Endodermal cell (in vitro differentiated cells): ENCODE data around the gene FBXL3. TPM values are rescaled to one million over a fixed set of nuclear protein-coding genes. Genes with fewer than 3 reads are reported as not detected.

Source experiments
- DNase-seq: peaks from one replicate; pipeline ENCODE4 v3.0.0-alpha.2; 2017
- H3K27ac ChIP-seq: 2 replicates; pipeline ENCODE4 v1.5.1; 2013; ENCODE audit warnings: mild to moderate bottlenecking, low read depth, low read length, moderate library complexity
- H3K27me3 ChIP-seq: 2 replicates; pipeline ENCODE4 v1.6.1; 2013; ENCODE audit warnings: mild to moderate bottlenecking, low read length, moderate library complexity; ENCODE audit not compliant: insufficient read depth, control insufficient read depth, poor library complexity, severe bottlenecking
- H3K36me3 ChIP-seq: 2 replicates; pipeline ENCODE4 v1.7.0; 2013; ENCODE audit warnings: mild to moderate bottlenecking, low read length, moderate library complexity; ENCODE audit not compliant: control insufficient read depth, insufficient read depth
- H3K4me1 ChIP-seq: one replicate; pipeline ENCODE4 v1.7.0; 2013; ENCODE audit warnings: low read length; ENCODE audit not compliant: control insufficient read depth, insufficient read depth
- H3K4me3 ChIP-seq: 2 replicates; pipeline ENCODE4 v1.5.1; 2013; ENCODE audit warnings: mild to moderate bottlenecking, low read length, moderate library complexity
- H3K9ac ChIP-seq: 2 replicates; pipeline ENCODE4 v1.6.1; 2013; ENCODE audit warnings: mild to moderate bottlenecking, low read length, moderate library complexity; ENCODE audit not compliant: poor library complexity, severe bottlenecking; ENCODE audit errors: extremely low read depth
- H3K9me3 ChIP-seq: 2 replicates; pipeline ENCODE4 v1.6.1; 2013; ENCODE audit warnings: mild to moderate bottlenecking, low read length, moderate library complexity; ENCODE audit not compliant: control insufficient read depth
- H3K27ac Mint-ChIP-seq: 2 replicates; pipeline ENCODE4 v1.8.0; 2020; ENCODE audit warnings: mixed read lengths
- H3K27me3 Mint-ChIP-seq: 2 replicates; pipeline ENCODE4 v1.8.0; 2021; ENCODE audit warnings: mild to moderate bottlenecking, mixed read lengths; ENCODE audit not compliant: insufficient read depth
- H3K36me3 Mint-ChIP-seq: 2 replicates; pipeline ENCODE4 v1.8.0; 2020; ENCODE audit warnings: low read depth, mixed read lengths
- H3K4me1 Mint-ChIP-seq: 2 replicates; pipeline ENCODE4 v1.8.0; 2020; ENCODE audit warnings: mixed read lengths
- H3K4me3 Mint-ChIP-seq: 2 replicates; pipeline ENCODE4 v1.8.0; 2020; ENCODE audit warnings: mild to moderate bottlenecking, moderate library complexity, mixed read lengths
- H3K9me3 Mint-ChIP-seq: 2 replicates; pipeline ENCODE4 v1.8.0; 2020; ENCODE audit warnings: mild to moderate bottlenecking, mixed read lengths
- WGBS, 2 experiments: methylation state at CpG; one replicate each; pipeline versions ENCODE4 v1.1.5 to v1.1.7; 2013; ENCODE audit warnings: missing lambda C conversion rate in 2 of 2, mixed read lengths in 1 of 2; ENCODE audit not compliant: insufficient coverage in 1 of 2, insufficient read length in 1 of 2; 5-methylcytosine and 5-hydroxymethylcytosine counted together
- total RNA-seq, 2 donors: library from RNA; stranded (reverse); fragmentation: NEBNext Ultra II Directional in 1 of 2; extraction: Animal tissue kit (Norgen Biotek cat#: 25700) in 1 of 2; gene quantifications; 2 replicates in 1 of 2; 3 replicates in 1 of 2; pipeline ENCODE4 v1.2.1, GENCODE V29; 2021
- TF ChIP-seq, protein P1 (sequence below): fragments of 200-600 bp; sonication (generic); conservative IDR thresholded peaks from 2 replicates; pipeline ENCODE4 v1.5.0; 2021; ENCODE audit warnings: antibody characterized with exemption, mild to moderate bottlenecking

Gene FBXL3
- total RNA-seq, 2 donors from 2014 or later: 12.7 to 14.3 TPM

DNA sequence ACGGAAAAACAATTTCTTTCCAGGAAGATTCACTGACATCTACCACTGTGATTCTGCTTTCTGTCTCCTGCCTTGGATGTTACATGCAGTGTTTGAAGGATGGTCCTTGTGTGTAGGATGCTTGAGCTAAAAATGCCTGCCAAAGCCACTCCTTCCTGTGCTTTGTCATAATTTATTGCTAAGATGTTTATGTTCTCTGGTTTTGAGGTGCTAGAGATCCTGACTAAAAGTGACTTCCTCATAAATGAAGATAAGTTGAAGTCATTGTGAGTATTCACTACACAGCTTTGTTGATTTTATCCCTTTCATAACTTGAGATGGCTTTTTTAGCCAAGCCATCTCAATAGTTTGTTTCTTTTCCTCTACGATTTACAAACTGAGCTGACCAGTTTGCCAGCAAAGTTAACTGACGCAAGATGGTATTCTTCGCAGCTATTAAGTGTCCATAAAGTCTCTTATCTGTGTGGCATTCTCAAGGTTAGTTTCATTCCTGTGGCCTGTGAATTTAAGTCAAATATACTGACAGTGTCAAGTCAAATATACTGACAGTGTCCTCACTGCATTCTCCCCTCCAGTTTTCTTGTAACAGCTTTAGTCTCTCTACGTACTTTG is 15.7 kb upstream of the FBXL3 start:
- Histone ChIP-seq H3K4me3 (no peak overlapping the region), H3K27ac (no peak overlapping the region), H3K9me3 (peaks cover 6% of the 10 kb centered on the region), H3K27me3 (no peaks in the 10 kb centered on the region), H3K9ac (no peak overlapping the region), H3K36me3 (peaks cover 6% of the 10 kb centered on the region), H3K4me1 (peaks cover 10% of the 10 kb centered on the region)
- 95 to 97% methylated on average over 5 of the region's 5 CpGs for WGBS, 2 experiments
- H3K36me3 Mint-ChIP-seq: peaks cover 7% of the 10 kb centered on the region
- no peak overlapping the region for H3K4me3 Mint-ChIP-seq
- peaks cover 24% of the 10 kb centered on the region for H3K4me1 Mint-ChIP-seq
- DNase-seq: no peak
- H3K27ac Mint-ChIP-seq: no peak overlapping the region
- H3K9me3 Mint-ChIP-seq: no peaks in the 10 kb centered on the region
- no peaks in the 10 kb centered on the region for H3K27me3 Mint-ChIP-seq
- TF ChIP-seq, protein P1, sequence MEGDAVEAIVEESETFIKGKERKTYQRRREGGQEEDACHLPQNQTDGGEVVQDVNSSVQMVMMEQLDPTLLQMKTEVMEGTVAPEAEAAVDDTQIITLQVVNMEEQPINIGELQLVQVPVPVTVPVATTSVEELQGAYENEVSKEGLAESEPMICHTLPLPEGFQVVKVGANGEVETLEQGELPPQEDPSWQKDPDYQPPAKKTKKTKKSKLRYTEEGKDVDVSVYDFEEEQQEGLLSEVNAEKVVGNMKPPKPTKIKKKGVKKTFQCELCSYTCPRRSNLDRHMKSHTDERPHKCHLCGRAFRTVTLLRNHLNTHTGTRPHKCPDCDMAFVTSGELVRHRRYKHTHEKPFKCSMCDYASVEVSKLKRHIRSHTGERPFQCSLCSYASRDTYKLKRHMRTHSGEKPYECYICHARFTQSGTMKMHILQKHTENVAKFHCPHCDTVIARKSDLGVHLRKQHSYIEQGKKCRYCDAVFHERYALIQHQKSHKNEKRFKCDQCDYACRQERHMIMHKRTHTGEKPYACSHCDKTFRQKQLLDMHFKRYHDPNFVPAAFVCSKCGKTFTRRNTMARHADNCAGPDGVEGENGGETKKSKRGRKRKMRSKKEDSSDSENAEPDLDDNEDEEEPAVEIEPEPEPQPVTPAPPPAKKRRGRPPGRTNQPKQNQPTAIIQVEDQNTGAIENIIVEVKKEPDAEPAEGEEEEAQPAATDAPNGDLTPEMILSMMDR: no peak

GRCh38 chr13:77040835-77041234 is 13.9 kb upstream of the FBXL3 start:
- H3K4me3 Mint-ChIP-seq: no peak overlapping the region
- peaks cover 12% of the 10 kb centered on the region for H3K4me1 Mint-ChIP-seq
- peaks cover 6% of the 10 kb centered on the region for H3K36me3 ChIP-seq
- H3K27me3 ChIP-seq: no peaks in the 10 kb centered on the region
- H3K4me1 ChIP-seq: no peaks in the 10 kb centered on the region
- no peaks in the 10 kb centered on the region for H3K27me3 Mint-ChIP-seq
- DNase-seq: no peak
- peaks cover 2% of the 10 kb centered on the region for H3K36me3 Mint-ChIP-seq
- H3K27ac Mint-ChIP-seq: no peak overlapping the region
- WGBS, 2 experiments: 89 to 95% methylated on average over 3 to 9 of the region's 9 CpGs
- H3K9me3 Mint-ChIP-seq: no peaks in the 10 kb centered on the region
- H3K27ac ChIP-seq: no peak overlapping the region
- no peak overlapping the region for H3K4me3 ChIP-seq
- TF ChIP-seq, protein P1: no peak
- peaks cover 6% of the 10 kb centered on the region for H3K9me3 ChIP-seq
- H3K9ac ChIP-seq: no peak overlapping the region

- no peak overlapping the region for H3K27ac ChIP-seq
- Mint-ChIP-seq H3K27me3 (no peaks in the 10 kb centered on the region), H3K9me3 (no peaks in the 10 kb centered on the region), H3K27ac (no peak overlapping the region), H3K36me3 (peaks cover 2% of the 10 kb centered on the region), H3K4me3 (no peak overlapping the region), H3K4me1 (peaks cover 12% of the 10 kb centered on the region)
- H3K4me1 ChIP-seq: no peaks in the 10 kb centered on the region
- TF ChIP-seq, protein P1: no peak
- no peaks in the 10 kb centered on the region for H3K27me3 ChIP-seq
- H3K4me3 ChIP-seq: no peak overlapping the region
- DNase-seq: no peak
- peaks cover 4% of the 10 kb centered on the region for H3K36me3 ChIP-seq
- peaks cover 6% of the 10 kb centered on the region for H3K9me3 ChIP-seq
- 93 to 94% methylated on average over 6 to 7 of the region's 7 CpGs for WGBS, 2 experiments
- no peak overlapping the region for H3K9ac ChIP-seq
These were observed 13.1 kb upstream of the FBXL3 start for GRCh38 chr13:77040076-77040475.
